ENCODE data around the gene AKIRIN2. TPM values are rescaled to one million over a fixed set of nuclear protein-coding genes. Genes with fewer than 3 reads are reported as not detected.

AKIRIN2 gene
- total and polyA plus RNA-seq, 9 of the 15 experiments (the other 6 are each of a cell fraction or from before 2014, with no cell fraction given): 5.8 to 63.9 (median 28.1) TPM

- Histone ChIP-seq H3K27ac (ENCODE audit: extremely low read depth, low read depth, low read length) (no peak overlapping the region), H3K4me3 (no peak overlapping the region), H3K79me2 (ENCODE audit: control insufficient read depth, insufficient read depth, low read length) (no peaks in the 10 kb centered on the region), H3K36me3 (ENCODE audit: control insufficient read depth, insufficient read depth, low read length) (peaks cover 65% of the 10 kb centered on the region), H3K27me3 (ENCODE audit: control insufficient read depth in 2 of 2, insufficient read depth in 2 of 2, low read length in 2 of 2) (no peaks in the 10 kb centered on the region), H3K9me1 (ENCODE audit: control insufficient read depth, insufficient read depth, low read length) (no peaks in the 10 kb centered on the region), H3K4me1 (replicated peaks in 1 of 2; ENCODE audit: control insufficient read depth in 2 of 2, insufficient read depth in 2 of 2, low read length in 2 of 2) (no peaks in the 10 kb centered on the region), H2AFZ (ENCODE audit: low read depth, low read length) (no peak overlapping the region), H3K9me3 (replicated peaks; ENCODE audit: control insufficient read depth, insufficient read depth, low read depth, low read length) (no peaks in the 10 kb centered on the region), H3K4me2 (ENCODE audit: insufficient read depth, low read length) (no peak overlapping the region), H3K9ac (ENCODE audit: insufficient read depth in 1 of 2, low read depth in 2 of 2, low read length in 2 of 2) (no peak overlapping the region), H4K20me1 (replicated peaks; ENCODE audit: control insufficient read depth, insufficient read depth, low read length) (0 out of 2 replicates have a peak, but pooled peaks cover 3% of the 10 kb centered on the region)
- DNase-seq (ENCODE audit: extremely low read depth in 1 of 4, low spot score in 3 of 4): no peak
- no peak for TF ChIP-seq GATA2 (CRISPR knock-in tag; IDR thresholded peaks at IDR 0.05)
- TF ChIP-seq ZZZ3 (IDR thresholded peaks at IDR 0.05): no peak
- FAIRE-seq: no peak
- WGBS (ENCODE audit: insufficient coverage, low coverage, missing lambda C conversion rate): 88% methylated on average over 2 of the region's 2 CpGs
- POLR2A ChIA-PET: no interaction called here
- BruUV-seq (replicated peaks): no TSS peak
- no peak for ATAC-seq
- CTCF ChIA-PET (ENCODE audit: low intra/inter-chr PET ratio): no interaction called here
- intact Hi-C loops (cut with micrococcal nuclease): no loop called here
- in situ Hi-C loops (cut with MboI): no loop called here
Observed at GRCh38 chr6:87668013-87668412, 34.0 kb downstream of the AKIRIN2 start.

GRCh38 chr6:87667032-87667431 is 35.0 kb downstream of the AKIRIN2 start:
- no peaks in the 10 kb centered on the region for H3K4me1 ChIP-seq (replicated peaks in 1 of 2; ENCODE audit: control insufficient read depth in 2 of 2, insufficient read depth in 2 of 2, low read length in 2 of 2)
- no peak for FAIRE-seq
- 0 out of 2 replicates have a peak, but pooled peaks cover 3% of the 10 kb centered on the region for H4K20me1 ChIP-seq (replicated peaks; ENCODE audit: control insufficient read depth, insufficient read depth, low read length)
- no peak for DNase-seq (ENCODE audit: extremely low read depth in 1 of 4, low spot score in 3 of 4)
- in situ Hi-C loops (cut with MboI): no loop called here
- no peaks in the 10 kb centered on the region for H3K79me2 ChIP-seq (ENCODE audit: control insufficient read depth, insufficient read depth, low read length)
- ATAC-seq: no peak
- H3K36me3 ChIP-seq (ENCODE audit: control insufficient read depth, insufficient read depth, low read length): peaks cover 61% of the 10 kb centered on the region
- H2AFZ ChIP-seq (ENCODE audit: low read depth, low read length): no peak overlapping the region
- H3K27ac ChIP-seq (ENCODE audit: extremely low read depth, low read depth, low read length): no peak overlapping the region
- intact Hi-C loops (cut with micrococcal nuclease): no loop called here
- H3K9ac ChIP-seq (ENCODE audit: insufficient read depth in 1 of 2, low read depth in 2 of 2, low read length in 2 of 2): no peak overlapping the region
- H3K4me3 ChIP-seq: no peak overlapping the region
- no peaks in the 10 kb centered on the region for H3K27me3 ChIP-seq (ENCODE audit: control insufficient read depth in 2 of 2, insufficient read depth in 2 of 2, low read length in 2 of 2)
- no peaks in the 10 kb centered on the region for H3K9me1 ChIP-seq (ENCODE audit: control insufficient read depth, insufficient read depth, low read length)
- POLR2A ChIA-PET: no interaction called here
- no peaks in the 10 kb centered on the region for H3K9me3 ChIP-seq (replicated peaks; ENCODE audit: control insufficient read depth, insufficient read depth, low read depth, low read length)
- CTCF ChIA-PET (ENCODE audit: low intra/inter-chr PET ratio): no interaction called here
- BruUV-seq (replicated peaks): no TSS peak
- no peak for TF ChIP-seq MAX (CRISPR knock-in tag; IDR thresholded peaks at IDR 0.05)
- no peak for TF ChIP-seq KAT2B (IDR thresholded peaks at IDR 0.05; ENCODE audit: low read depth, low read length)
- TF ChIP-seq BDP1 (IDR thresholded peaks at IDR 0.05; ENCODE audit: insufficient read depth, insufficient read length): no peak
- no peak for TF ChIP-seq RUNX1 (IDR thresholded peaks at IDR 0.05; ENCODE audit: low read depth)
- TF ChIP-seq HNRNPUL1 (IDR thresholded peaks at IDR 0.05; ENCODE audit: low read length): no peak
- TF ChIP-seq ZNF140 (CRISPR knock-in tag; IDR thresholded peaks at IDR 0.05): no peak
- TF ChIP-seq SMARCA5 (IDR thresholded peaks at IDR 0.05): no peak
- TF ChIP-seq NCOA1 (IDR thresholded peaks at IDR 0.05; ENCODE audit: low read depth): no peak
- TF ChIP-seq RFX7 (CRISPR knock-in tag; IDR thresholded peaks at IDR 0.05): no peak
- TF ChIP-seq ZNF695 (CRISPR knock-in tag; IDR thresholded peaks at IDR 0.05): no peak
- TF ChIP-seq ZNF165 (CRISPR knock-in tag; IDR thresholded peaks at IDR 0.05; ENCODE audit: borderline replicate concordance): no peak
- TF ChIP-seq HMGN3 (IDR thresholded peaks at IDR 0.05; ENCODE audit: borderline replicate concordance, extremely low read depth, insufficient read length, low read depth, low read length): no peak
- TF ChIP-seq ZNF511 (CRISPR knock-in tag; IDR thresholded peaks at IDR 0.05): no peak
- no peak for TF ChIP-seq POLR2A (conservative IDR thresholded peaks at IDR 0.05)
- H3K4me2 ChIP-seq (ENCODE audit: insufficient read depth, low read length): no peak overlapping the region
